ENCODE data around the gene VPS13D.

VPS13D gene

GRCh38 chr1:12435639-12436344 lies 206.0 kb downstream of the VPS13D start:
- no peak for DNase-seq

GRCh38 chr1:12436345-12436658 lies 206.5 kb downstream of the VPS13D start:
- no peak for DNase-seq

- DNase-seq: no peak
Measured at GRCh38 chr1:12436817-12437599, 207.2 kb downstream of the VPS13D start.

GRCh38 chr1:12437629-12438028 lies 207.8 kb downstream of the VPS13D start:
- no peak for DNase-seq

- no peak for DNase-seq
Measured at GRCh38 chr1:12438349-12438924, 208.6 kb downstream of the VPS13D start.

GRCh38 chr1:12439073-12439472 lies 209.2 kb downstream of the VPS13D start:
- DNase-seq: no peak

- no peak for DNase-seq
Measured at GRCh38 chr1:12441414-12442105, 211.7 kb downstream of the VPS13D start.

GRCh38 chr1:12442217-12442616 lies 212.4 kb downstream of the VPS13D start:
- DNase-seq: no peak

GRCh38 chr1:12443151-12443550 lies 213.3 kb downstream of the VPS13D start:
- DNase-seq: no peak

GRCh38 chr1:12444329-12444841 lies 214.6 kb downstream of the VPS13D start:
- no peak for DNase-seq

- no peak for DNase-seq
Measured at GRCh38 chr1:12445257-12445656, 215.4 kb downstream of the VPS13D start.

GRCh38 chr1:12446593-12446992 lies 216.8 kb downstream of the VPS13D start:
- no peak for DNase-seq

GRCh38 chr1:12447307-12447706 lies 217.5 kb downstream of the VPS13D start:
- no peak for DNase-seq

- DNase-seq: no peak
Measured at GRCh38 chr1:12447849-12448312, 218.1 kb downstream of the VPS13D start.

- no peak for DNase-seq
Measured at GRCh38 chr1:12448746-12449177, 218.9 kb downstream of the VPS13D start.

GRCh38 chr1:12450090-12450755 lies 220.4 kb downstream of the VPS13D start:
- no peak for DNase-seq

- no peak for DNase-seq
Measured at GRCh38 chr1:12450756-12451559, 221.1 kb downstream of the VPS13D start.

GRCh38 chr1:12451560-12451900 lies 221.7 kb downstream of the VPS13D start:
- DNase-seq: no peak

GRCh38 chr1:12452262-12452661 lies 222.4 kb downstream of the VPS13D start:
- no peak for DNase-seq

GRCh38 chr1:12453400-12454343 lies 223.8 kb downstream of the VPS13D start:
- DNase-seq: no peak
